Stimulated activated CD8-positive, alpha-beta memory T cell treated with anti-CD3 and anti-CD28 coated beads, Interleukin-7, amount 100 ng/mL, for 48 hours (primary cell): ENCODE results near the gene VEGFB.
A peak's percentile ranks its signal among the peaks of the same experiment; 100 is the strongest.

Experiments used
- DNase-seq, 2 donors: peaks; one replicate each; pipeline ENCODE4 v3.0.0-alpha.2; 2020; ENCODE audit warnings: low read depth in 1 of 2; ENCODE audit errors: extremely low read depth in 1 of 2

The VEGFB gene

DNA sequence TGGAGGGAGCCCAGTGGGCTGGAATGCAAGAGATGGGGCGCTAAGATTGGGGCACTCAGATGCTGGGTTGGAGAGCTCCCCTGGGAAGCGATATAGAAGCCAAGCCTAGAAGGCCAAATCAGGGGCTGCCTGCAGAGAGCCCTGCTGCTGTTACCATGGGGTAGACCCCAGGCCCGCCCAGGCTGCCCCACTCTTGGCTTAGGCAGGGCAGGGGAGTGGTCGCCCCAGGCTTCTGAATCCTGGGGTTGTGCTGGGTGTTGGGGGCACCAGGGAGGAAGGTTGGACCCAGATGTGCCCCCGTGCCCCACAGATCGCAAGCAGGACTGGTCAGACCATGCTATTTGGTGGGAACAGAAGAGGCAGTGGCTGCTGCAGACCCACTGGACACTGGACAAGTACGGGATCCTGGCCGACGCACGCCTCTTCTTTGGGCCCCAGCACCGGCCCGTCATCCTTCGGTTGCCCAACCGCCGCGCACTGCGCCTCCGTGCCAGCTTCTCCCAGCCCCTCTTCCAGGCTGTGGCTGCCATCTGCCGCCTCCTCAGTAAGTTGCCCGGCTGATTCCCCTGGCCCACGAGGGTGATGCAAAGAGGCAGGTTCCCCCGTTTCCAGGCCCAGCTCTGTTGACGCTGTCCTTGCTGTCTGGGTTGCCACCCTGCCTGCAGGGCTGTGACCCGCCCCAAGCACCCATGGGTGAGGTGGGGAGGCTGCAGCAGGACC, 23.9 kb upstream of the VEGFB start:
- DNase-seq: no peak

DNA sequence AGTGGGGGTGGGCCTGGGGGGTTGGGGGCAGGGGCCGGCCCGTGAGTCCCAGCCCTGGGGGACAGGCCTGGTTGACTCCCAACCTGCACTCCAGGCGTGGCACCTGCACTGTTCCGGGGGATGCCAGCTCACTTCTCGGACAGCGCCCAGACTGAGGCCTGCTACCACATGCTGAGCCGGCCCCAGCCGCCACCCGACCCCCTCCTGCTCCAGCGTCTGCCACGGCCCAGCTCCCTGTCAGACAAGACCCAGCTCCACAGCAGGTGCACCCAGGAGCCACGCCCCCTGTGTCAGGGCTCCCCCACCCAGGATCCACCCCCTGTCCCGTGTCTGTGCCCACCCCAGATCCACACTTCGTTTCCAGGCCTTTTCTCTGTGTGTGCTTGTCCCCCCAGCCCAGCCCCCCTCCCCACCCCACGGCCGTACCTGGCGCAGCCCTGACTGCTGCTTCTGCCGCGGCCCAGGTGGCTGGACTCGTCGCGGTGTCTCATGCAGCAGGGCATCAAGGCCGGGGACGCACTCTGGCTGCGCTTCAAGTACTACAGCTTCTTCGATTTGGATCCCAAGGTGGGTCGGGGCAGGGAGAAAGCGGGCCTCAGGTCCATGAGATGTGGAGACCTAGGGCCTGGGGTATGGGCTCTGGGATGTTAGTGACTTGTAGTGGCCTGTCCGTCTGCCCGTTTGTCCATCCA, 23.1 kb upstream of the VEGFB start:
- DNase-seq: no peak

DNA sequence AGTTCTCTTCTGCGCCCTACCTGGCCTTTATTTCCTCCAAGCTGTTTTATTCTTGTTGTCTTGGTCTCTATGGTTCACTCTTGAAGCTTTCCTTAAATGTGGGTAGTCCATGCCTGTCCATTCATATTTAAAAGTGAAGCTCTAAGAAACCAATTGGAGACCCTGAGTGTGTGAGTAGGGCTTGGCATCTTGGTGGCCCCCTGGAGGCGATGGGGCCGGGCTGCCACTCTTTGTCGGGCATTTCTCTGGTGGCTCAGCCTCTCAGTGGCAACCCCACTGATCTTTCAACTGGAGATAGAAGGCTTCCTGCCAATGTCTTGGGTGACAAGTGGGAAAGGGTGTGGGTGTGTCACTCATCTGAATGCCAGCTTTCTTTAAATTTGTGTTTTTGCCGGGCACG, 17.5 kb upstream of the VEGFB start:
- no peak for DNase-seq

- no peak for DNase-seq
Measured at GRCh38 chr11:64218628-64219353, 15.6 kb upstream of the VEGFB start.

DNA sequence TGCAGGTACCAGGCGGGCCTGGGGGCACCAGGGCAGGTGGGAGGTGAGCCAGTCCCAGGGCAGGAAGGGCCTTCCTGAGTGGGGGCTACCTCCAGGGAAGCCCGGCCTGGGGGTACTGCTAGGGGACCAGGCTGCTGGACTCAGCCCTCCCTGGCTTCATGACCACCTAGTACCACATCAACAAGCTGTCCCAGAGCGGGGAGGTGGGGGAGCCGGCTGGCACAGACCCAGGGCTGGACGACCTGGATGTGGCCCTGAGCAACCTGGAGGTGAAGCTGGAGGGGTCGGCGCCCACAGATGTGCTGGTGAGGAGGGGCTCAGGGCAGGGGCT, 15.1 kb upstream of the VEGFB start:
- DNase-seq: no peak

GRCh38 chr11:64219755-64220154, 14.6 kb upstream of the VEGFB start:
- DNase-seq: no peak

- no peak for DNase-seq
Measured at GRCh38 chr11:64220271-64220670, 14.1 kb upstream of the VEGFB start.

- DNase-seq: no peak
Measured at GRCh38 chr11:64220798-64221197, 13.6 kb upstream of the VEGFB start.

DNA sequence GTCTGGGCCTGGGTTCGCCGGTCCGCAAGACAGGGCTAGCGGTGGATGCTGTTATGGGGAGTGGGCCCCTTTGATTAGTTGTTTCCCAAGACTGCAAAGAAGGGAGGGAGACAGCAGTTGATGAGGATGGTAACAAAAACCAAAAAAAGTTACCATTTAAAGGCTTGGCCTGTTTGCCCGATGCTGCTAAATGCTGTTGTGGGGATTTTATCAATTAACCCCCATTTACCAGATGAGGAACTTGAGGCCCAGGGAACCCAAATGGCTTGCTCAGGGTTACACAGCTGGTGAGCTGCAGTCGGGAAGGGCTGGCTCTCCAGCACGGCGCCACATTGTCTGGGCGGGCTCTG, 11.8 kb upstream of the VEGFB start:
- DNase-seq: no peak

DNA sequence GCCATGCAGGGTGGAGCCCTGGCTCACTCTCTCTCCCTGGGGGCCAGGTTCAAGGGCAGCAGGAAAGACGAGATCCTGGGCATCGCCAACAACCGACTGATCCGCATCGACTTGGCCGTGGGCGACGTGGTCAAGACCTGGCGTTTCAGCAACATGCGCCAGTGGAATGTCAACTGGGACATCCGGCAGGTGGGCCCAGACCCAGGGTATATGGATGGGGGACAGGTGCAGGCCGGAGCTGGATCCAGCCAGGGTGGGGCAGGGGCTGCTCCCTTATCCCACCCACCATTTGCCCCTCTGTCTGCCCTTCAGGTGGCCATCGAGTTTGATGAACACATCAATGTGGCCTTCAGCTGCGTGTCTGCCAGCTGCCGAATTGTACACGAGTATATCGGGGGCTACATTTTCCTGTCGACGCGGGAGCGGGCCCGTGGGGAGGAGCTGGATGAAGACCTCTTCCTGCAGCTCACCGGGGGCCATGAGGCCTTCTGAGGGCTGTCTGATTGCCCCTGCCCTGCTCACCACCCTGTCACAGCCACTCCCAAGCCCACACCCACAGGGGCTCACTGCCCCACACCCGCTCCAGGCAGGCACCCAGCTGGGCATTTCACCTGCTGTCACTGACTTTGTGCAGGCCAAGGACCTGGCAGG, 11.3 kb upstream of the VEGFB start:
- no peak for DNase-seq

DNA sequence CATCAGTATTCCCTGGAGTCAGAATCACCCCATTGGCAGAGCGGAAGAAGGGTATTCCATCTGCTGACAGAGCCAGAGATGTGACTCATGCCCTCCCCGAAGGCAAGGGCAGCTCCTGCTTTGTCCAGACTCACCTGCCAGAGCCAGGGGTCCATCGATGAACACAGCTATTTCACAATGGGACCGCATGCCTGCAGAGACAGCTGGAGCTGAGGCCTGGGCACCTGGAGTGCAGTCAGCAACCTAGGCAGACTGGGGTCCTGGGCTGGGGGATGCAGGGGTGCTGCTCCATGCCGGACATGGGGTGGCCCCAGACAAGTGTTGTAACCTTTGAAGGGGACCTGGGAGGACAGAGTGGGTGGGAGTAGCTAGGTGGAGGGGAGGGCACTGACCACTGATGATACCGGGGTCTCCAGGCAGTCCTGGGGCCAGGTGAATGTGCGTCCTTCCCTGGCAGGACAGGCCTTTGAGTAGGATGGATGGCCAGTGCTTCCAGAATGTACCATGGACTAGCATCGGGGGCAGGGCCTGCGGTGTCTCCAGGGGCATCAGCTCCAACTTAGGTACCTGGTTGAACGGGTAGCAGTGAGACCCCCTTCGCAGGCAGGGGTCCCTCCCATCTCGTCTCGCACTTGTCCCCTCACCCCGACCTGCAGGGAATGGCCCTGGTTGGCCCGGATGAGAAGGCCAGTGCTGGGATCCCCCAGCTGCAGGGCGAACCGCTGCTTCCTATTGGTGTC, 10.1 kb upstream of the VEGFB start:
- no peak for DNase-seq

DNA sequence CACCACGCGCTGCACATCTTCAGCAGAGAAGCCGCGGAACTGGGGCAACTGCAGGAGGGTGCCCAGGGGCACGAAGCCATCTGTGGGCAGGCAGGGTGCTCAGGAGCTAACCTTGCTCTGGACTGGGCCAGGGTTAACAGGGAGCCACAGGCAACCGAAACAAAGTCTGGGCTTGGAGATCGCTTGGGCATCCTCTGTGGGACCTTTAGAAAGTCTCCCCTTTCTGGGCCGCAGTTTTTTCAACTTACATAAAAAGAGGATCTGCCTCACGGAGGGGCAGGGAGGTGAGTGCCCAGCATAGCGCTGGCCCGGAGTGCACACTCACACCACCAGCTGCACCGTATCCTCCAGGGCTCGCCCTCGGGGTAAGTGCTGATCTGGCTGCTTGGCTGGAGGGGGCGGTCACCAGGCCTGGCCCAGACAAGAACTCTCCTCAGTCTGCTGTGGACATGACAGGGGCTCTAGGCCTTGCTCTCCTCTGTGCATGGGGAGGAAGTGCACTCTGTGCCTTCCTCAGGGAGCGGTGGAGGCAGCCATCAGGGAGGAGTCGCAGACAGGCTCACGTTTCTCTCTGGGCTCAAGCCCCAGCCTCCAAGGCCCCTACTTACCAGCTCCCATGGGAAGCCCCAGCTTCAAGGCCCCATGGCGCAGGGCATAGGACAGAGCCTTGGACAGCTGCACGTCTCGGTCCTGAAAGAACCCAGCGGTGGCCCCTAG, 9.3 kb upstream of the VEGFB start:
- no peak for DNase-seq

DNA sequence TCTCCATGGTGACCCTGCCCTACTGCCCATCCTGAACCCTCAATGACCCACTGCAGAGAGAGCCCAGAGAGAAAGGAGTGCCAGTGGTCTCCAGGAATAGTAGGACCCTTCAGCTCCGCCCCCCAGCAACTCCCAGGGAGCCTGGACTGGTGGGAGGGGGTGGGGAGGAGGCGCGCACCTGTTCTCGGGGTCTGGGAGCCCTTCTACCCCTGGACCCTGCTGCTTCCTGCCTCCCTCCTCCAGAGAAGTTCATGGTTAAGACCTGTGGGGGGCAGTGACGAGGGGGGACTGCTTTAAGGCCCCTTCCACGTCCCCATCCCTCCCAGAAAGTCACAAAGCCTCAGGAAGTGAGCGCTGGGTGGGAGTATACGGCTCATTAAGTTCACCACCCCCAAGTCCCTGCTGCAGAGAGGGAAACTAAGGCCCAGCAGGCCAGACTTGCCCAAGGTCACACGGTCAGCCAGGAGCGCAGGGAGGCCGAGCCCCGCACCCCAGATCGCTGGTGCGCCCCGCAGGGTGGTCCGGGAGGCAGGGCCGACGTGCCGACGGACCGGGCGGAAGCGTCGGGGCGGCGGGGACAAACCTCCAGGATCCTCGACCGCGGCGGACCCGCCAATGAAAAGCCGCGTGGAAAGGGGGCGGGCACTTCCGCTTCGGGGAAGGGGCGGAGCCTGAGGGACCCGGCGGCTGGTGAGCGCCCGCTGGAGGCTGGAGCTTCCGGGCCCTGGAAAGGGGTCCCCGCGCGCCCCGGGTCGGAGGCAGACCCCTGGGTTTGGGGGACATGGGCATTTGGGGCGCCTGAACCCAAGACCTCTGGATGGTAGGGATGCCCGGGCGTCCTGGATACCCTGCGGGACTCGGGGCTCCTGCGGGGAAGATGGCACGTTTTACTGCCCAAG, 8.5 kb upstream of the VEGFB start, which contains the start of the genes NUDT22 and TRPT1:
NUDT22 (plus strand) TSS at position 667 of the 899 bp plus-strand sequence. CDS start 379 bp downstream, outside the sequence.
TRPT1 (minus strand) TSS at position 579 of the 899 bp plus-strand sequence; CDS start at position 253, 326 bp downstream.
- DNase-seq: peak; percentile 85 to 87

- peak in 1 of 2 donors; percentile 68 for DNase-seq
Measured at GRCh38 chr11:64226507-64227051, 7.8 kb upstream of the VEGFB start.

DNA sequence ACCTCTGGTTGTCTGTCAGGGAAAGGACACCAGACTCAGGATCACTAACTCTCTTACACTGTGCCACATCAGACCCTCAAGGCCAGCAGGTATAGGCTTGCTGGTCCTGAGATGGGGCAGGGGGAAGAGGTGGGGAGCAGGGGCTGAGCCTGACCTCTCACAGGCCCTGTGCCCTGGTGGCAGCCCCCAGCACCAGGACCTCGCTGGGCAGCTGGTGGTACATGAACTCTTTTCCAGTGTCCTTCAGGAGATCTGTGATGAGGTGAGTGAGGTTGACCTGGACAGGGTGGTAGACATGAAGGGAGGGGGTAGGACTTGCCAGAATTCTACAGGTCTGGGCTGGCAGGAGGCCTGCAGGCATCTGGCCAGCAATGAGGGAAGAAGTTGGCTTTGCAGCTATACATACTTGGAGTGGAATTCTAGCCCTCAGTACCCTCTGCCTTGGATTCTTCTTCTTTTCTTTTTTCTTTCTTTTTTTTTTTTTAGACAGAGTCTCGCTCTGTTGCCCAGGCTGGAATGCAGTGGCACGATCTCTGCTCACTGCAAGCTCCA, 6.9 kb upstream of the VEGFB start:
- DNase-seq: no peak

DNA sequence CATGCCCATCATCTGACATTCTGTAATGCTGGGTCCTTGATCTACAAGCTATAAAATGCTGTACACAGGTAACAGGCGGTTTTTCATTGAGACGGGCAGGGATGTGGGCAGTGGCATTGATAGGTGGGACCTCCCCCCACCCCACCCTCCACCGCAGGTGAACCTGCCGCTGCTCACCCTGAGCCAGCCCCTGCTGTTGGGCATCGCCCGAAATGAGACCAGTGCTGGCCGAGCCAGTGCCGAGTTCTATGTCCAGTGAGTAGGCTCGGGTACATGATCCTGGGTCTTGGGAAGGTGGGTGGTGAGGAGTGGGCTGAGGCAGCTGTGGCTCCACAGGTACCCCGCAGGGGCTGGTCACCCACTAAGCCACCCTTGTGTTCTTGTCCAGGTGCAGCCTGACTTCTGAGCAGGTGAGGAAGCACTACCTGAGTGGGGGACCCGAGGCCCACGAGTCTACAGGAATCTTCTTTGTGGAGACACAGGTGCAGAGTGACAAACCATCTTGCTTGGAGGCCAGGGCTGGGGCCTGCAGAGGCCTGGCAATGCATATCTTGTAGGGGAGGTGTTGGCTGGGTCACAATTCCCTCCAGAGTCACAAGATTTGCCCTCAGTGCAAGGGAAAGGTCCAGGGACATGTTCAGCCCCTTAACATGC, 5.2 kb upstream of the VEGFB start:
- DNase-seq: no peak

DNA sequence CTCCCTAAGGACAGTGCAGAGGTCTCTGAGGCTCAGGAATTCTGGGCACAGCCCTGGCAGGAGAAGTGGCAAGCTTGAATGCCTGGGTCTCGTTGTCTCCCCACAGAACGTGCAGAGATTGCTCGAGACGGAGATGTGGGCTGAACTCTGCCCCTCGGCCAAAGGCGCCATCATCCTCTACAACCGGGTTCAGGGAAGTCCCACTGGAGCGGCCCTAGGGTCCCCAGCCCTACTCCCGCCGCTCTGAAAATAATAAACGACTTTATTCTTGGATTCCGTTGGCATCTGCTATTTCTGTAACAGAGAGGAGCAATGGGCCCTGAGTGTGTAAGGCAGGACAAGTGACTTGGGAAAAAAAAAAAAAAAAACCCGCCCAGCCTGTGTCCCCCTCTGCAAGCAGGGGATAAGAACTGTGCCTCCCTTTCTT, 4.6 kb upstream of the VEGFB start:
- no peak for DNase-seq
